Measurements from ENCODE around the gene USH2A.

The USH2A gene

GRCh38 chr1:215590779-215591491 lies 832.3 kb downstream of the USH2A start:
- H3K27me3 ChIP-seq (ENCODE audit: insufficient read depth, low read length, poor library complexity) = no peaks in the 10 kb centered on the region
- H2AFZ ChIP-seq (ENCODE audit: low read depth, low read length) = no peak overlapping the region
- peaks cover 4% of the 10 kb centered on the region; the same call in 1 of the 2 replicates for H3K36me3 ChIP-seq (ENCODE audit: insufficient read depth, low read length)
- no peaks in the 10 kb centered on the region for H3K79me2 ChIP-seq (ENCODE audit: insufficient read depth, low read length)
- H4K20me1 ChIP-seq (ENCODE audit: insufficient read depth, low read length) = no peaks in the 10 kb centered on the region
- no peak overlapping the region for H3K4me2 ChIP-seq (ENCODE audit: insufficient read depth, low read length)
- H3K9me3 ChIP-seq (ENCODE audit: insufficient read depth, low read length, severe bottlenecking) = no peaks in the 10 kb centered on the region
- no peak for TF ChIP-seq EZH2 (IDR thresholded peaks at IDR 0.05; ENCODE audit: borderline replicate concordance, low read depth, low read length, severe bottlenecking)
- TF ChIP-seq, protein P1, sequence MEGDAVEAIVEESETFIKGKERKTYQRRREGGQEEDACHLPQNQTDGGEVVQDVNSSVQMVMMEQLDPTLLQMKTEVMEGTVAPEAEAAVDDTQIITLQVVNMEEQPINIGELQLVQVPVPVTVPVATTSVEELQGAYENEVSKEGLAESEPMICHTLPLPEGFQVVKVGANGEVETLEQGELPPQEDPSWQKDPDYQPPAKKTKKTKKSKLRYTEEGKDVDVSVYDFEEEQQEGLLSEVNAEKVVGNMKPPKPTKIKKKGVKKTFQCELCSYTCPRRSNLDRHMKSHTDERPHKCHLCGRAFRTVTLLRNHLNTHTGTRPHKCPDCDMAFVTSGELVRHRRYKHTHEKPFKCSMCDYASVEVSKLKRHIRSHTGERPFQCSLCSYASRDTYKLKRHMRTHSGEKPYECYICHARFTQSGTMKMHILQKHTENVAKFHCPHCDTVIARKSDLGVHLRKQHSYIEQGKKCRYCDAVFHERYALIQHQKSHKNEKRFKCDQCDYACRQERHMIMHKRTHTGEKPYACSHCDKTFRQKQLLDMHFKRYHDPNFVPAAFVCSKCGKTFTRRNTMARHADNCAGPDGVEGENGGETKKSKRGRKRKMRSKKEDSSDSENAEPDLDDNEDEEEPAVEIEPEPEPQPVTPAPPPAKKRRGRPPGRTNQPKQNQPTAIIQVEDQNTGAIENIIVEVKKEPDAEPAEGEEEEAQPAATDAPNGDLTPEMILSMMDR (IDR thresholded peaks at IDR 0.05; ENCODE audit: borderline replicate concordance, extremely low read depth, low read length, poor library complexity, severe bottlenecking) = no peak
- H3K9ac ChIP-seq (ENCODE audit: low read depth, low read length) = no peak overlapping the region
- no peak overlapping the region for H3K4me3 ChIP-seq (ENCODE audit: low read depth in 1 of 2, low read length in 2 of 2)
- H3K4me1 ChIP-seq (ENCODE audit: insufficient read depth, low read length) = no peaks in the 10 kb centered on the region
- DNase-seq = no peak
- no peak overlapping the region for H3K27ac ChIP-seq (ENCODE audit: low read length)
- no peak for ATAC-seq (ENCODE audit: insufficient read depth, low read depth)

DNA sequence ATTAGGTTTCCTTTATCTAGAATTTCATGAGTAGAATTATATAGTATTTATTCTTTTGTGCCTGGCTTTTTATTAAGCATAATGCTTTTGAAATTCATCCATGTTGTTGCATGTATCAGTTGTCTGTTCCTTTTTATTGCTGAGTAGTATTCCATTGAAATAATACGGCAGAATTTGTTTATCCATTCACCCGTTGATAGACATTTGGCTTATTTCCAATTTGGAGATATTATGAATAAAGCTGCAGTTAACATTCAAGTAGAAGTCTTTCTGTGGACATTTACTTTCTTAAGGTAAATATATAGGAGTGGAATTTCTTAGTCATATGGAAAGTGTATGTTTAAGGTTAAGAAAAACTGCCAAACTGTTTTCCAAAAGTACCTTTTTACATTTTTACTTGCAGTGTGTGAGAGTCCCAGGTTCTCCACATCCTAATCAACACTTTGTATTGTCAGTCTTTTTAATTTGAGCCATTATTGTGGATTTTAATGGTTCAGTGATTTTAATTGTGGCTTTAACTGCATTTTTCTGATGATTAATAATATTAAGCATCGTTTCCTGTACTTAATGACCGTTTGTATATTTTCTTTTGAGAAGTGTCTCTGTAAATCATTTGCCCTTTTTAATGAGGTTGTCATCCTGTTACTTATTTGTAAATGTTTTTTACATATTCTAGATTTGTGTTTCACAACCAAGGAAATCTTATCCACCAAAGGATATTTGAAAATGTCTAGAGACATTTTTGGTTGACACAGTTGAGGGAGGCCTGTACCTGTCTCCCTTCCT lies 833.4 kb downstream of the USH2A start:
- H3K4me2 ChIP-seq (ENCODE audit: insufficient read depth, low read length) = no peak overlapping the region
- no peaks in the 10 kb centered on the region for H3K4me1 ChIP-seq (ENCODE audit: insufficient read depth, low read length)
- no peak overlapping the region for H3K4me3 ChIP-seq (ENCODE audit: low read depth in 1 of 2, low read length in 2 of 2)
- peaks cover 2% of the 10 kb centered on the region for H3K9me3 ChIP-seq (ENCODE audit: insufficient read depth, low read length, severe bottlenecking)
- no peak overlapping the region for H3K27ac ChIP-seq (ENCODE audit: low read length)
- ATAC-seq (ENCODE audit: insufficient read depth, low read depth) (no peak), DNase-seq (no peak)
- no peaks in the 10 kb centered on the region for H3K27me3 ChIP-seq (ENCODE audit: insufficient read depth, low read length, poor library complexity)
- H3K36me3 ChIP-seq (ENCODE audit: insufficient read depth, low read length) = peaks cover 4% of the 10 kb centered on the region; the same call in 1 of the 2 replicates
- no peak overlapping the region for H2AFZ ChIP-seq (ENCODE audit: low read depth, low read length)
- TF ChIP-seq EZH2 (IDR thresholded peaks at IDR 0.05; ENCODE audit: borderline replicate concordance, low read depth, low read length, severe bottlenecking) = no peak
- TF ChIP-seq, protein P1 (IDR thresholded peaks at IDR 0.05; ENCODE audit: borderline replicate concordance, extremely low read depth, low read length, poor library complexity, severe bottlenecking) = no peak
- no peaks in the 10 kb centered on the region for H4K20me1 ChIP-seq (ENCODE audit: insufficient read depth, low read length)
- H3K9ac ChIP-seq (ENCODE audit: low read depth, low read length) = no peak overlapping the region
- no peaks in the 10 kb centered on the region for H3K79me2 ChIP-seq (ENCODE audit: insufficient read depth, low read length)

DNA sequence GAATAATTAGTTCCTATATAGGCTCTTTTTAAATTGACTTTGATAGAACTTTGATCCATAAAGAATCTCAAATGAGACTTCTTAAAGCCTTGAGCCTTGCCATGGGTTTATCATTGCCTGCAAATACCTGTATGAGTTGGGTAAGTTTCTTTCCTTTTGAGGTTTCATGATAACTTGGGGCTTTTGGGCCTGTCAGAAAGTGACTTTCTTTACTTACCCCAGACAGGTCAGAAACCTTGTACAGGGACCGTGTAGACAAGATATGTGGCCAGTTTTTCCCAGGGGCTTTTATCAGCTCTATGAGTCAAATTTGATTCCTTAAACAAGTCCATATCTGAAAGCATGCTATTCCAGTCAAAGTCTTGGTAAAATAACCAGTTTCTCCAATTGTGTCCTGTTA lies 838.9 kb downstream of the USH2A start:
- DNase-seq = no peak
- Histone ChIP-seq H2AFZ (ENCODE audit: low read depth, low read length) (no peak overlapping the region), H3K4me3 (ENCODE audit: low read depth in 1 of 2, low read length in 2 of 2) (no peak overlapping the region), H3K27me3 (ENCODE audit: insufficient read depth, low read length, poor library complexity) (no peaks in the 10 kb centered on the region), H3K4me1 (ENCODE audit: insufficient read depth, low read length) (no peaks in the 10 kb centered on the region), H3K36me3 (ENCODE audit: insufficient read depth, low read length) (peaks cover 7% of the 10 kb centered on the region; the same call in 1 of the 2 replicates), H3K9ac (ENCODE audit: low read depth, low read length) (no peak overlapping the region), H3K79me2 (ENCODE audit: insufficient read depth, low read length) (no peaks in the 10 kb centered on the region), H3K4me2 (ENCODE audit: insufficient read depth, low read length) (no peak overlapping the region), H3K9me3 (ENCODE audit: insufficient read depth, low read length, severe bottlenecking) (peaks cover 4% of the 10 kb centered on the region), H4K20me1 (ENCODE audit: insufficient read depth, low read length) (no peaks in the 10 kb centered on the region), H3K27ac (ENCODE audit: low read length) (no peak overlapping the region)
- no peak for TF ChIP-seq EZH2 (IDR thresholded peaks at IDR 0.05; ENCODE audit: borderline replicate concordance, low read depth, low read length, severe bottlenecking)
- TF ChIP-seq, protein P1 (IDR thresholded peaks at IDR 0.05; ENCODE audit: borderline replicate concordance, extremely low read depth, low read length, poor library complexity, severe bottlenecking) = no peak
- ATAC-seq (ENCODE audit: insufficient read depth, low read depth) = no peak

Data from DND-41 (cell line).